WI38 (cell line): ENCODE measurements around the gene LRRC39.
A peak's percentile ranks its signal among the peaks of the same experiment; 100 is the strongest.

Experiments used
- H3K4me3 ChIP-seq: 2 replicates; pipeline ENCODE4 v1.5.1; 2011; ENCODE audit warnings: low read depth, mild to moderate bottlenecking, control low read depth, low read length
- TF ChIP-seq, protein P1 (sequence below): IDR thresholded peaks from 2 replicates; pipeline ENCODE4 v1.5.1; 2012; ENCODE audit warnings: low read depth, mild to moderate bottlenecking, control low read depth, low read length

LRRC39 gene

DNA sequence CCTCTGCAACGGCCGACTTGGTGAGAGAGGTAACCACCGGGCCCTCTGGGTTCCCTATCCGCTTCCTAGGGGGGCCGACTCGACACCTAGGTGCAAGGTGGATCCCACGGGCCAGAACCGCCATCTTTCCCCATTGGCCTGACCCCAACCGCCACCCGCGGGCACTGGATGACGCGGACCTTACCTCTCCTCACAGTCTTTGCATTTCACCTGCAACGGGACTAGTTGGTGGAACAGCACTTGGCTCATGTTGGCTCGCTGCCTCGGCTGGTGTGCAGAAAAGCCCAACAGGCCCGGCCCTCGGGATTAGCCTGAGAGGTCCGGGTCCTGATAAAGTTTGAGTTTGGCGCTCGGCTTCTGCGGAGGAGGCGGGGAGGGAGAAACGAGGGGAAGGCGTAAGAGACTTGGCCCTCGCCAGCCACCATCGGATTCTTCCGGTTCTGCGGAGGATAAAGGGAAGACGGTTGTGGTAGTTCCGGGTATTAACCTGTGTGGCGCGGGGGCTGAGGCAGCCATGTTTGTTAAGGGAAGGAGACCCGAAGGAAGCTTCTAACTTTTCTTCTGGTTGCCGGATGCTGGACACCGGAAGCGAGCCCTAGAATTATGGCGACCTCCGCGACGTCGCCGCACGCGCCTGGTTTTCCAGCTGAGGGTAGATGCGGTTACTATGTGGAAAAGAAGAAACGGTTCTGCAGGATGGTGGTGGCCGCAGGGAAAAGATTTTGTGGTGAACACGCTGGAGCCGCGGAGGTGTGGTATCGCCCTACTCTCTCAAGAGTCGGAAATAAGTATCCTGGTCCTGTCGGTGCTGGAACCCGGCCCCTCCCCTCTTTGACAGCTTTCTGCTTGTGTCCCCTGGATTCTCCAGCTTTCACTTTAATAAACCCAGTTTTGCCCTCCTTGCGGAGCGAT, 45.2 kb downstream of the LRRC39 start, which contains the start of the genes SASS6 and TRMT13:
Gene SASS6, minus strand, starts transcription at position 365 of the 912 bp plus-strand sequence. Its CDS starts 116 bp downstream, at position 249.
Gene TRMT13, plus strand, starts transcription at position 598 of the 912 bp plus-strand sequence. Its CDS starts 6 bp downstream, at position 604.
- TF ChIP-seq, protein P1, sequence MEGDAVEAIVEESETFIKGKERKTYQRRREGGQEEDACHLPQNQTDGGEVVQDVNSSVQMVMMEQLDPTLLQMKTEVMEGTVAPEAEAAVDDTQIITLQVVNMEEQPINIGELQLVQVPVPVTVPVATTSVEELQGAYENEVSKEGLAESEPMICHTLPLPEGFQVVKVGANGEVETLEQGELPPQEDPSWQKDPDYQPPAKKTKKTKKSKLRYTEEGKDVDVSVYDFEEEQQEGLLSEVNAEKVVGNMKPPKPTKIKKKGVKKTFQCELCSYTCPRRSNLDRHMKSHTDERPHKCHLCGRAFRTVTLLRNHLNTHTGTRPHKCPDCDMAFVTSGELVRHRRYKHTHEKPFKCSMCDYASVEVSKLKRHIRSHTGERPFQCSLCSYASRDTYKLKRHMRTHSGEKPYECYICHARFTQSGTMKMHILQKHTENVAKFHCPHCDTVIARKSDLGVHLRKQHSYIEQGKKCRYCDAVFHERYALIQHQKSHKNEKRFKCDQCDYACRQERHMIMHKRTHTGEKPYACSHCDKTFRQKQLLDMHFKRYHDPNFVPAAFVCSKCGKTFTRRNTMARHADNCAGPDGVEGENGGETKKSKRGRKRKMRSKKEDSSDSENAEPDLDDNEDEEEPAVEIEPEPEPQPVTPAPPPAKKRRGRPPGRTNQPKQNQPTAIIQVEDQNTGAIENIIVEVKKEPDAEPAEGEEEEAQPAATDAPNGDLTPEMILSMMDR, result no peak
- peak within 1 kb of the TSS; percentile 93 for H3K4me3 ChIP-seq

DNA sequence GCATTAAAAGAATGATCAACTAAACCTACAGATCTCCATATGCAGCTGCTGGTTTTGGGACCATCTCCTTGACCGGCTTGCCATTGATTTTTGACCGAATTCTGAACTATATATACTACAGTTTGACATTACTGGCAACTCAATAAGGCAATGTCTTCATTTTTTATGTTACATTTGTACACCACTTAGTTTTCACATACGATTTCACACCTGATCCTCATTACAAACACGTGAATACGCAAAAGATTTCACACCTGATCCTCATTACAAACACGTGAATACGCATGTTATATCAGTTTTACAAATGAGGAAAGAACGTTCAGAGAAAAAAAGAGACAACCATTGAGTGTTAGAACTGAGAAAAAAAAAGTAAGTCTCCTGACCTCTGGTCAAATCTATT, 46.4 kb downstream of the LRRC39 start:
- peak overlapping the region; percentile 93 for H3K4me3 ChIP-seq
- TF ChIP-seq, protein P1, result no peak

GRCh38 chr1:100130552-100131077, 47.4 kb downstream of the LRRC39 start:
- TF ChIP-seq, protein P1, result no peak
- H3K4me3 ChIP-seq, result no peak overlapping the region

DNA sequence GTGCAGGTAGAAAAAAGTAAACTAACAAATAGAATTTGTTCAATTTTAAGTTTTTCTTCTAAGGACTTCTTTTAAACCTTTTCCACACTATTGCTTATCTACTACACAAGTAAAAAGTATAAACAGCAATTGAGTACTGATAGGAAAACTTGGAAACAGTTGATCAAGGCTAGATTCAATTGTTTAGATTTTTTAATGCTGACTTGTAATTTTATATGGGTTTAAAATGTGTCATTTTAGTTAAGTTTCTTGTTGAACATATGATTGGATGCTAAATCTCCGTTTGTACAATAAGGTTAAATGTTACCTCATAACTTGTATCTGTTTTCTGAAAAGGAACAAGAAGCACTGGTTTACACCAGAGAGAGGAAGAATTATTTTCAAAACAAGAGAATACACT, 50.8 kb downstream of the LRRC39 start:
- TF ChIP-seq, protein P1, result no peak
- no peak overlapping the region for H3K4me3 ChIP-seq

DNA sequence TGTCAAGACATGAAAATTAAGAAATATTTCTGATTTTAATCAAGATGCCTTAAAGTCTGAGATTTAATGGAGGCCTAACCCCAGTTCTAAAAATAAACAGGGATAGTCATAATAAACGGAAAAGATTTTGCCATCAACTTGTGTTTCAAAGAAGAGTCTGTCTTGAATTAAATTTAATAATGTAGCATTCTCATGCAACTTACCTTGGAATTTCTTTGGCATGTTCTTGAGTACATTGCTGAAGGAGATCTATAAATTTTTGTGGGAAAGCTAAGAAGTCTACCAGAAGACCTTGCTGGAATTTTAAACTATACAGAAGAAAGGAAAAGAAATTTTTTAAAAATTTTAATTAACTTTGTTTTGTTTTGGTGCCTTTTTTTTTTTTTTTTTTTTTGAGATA, 55.9 kb downstream of the LRRC39 start:
- TF ChIP-seq, protein P1, result no peak

DNA sequence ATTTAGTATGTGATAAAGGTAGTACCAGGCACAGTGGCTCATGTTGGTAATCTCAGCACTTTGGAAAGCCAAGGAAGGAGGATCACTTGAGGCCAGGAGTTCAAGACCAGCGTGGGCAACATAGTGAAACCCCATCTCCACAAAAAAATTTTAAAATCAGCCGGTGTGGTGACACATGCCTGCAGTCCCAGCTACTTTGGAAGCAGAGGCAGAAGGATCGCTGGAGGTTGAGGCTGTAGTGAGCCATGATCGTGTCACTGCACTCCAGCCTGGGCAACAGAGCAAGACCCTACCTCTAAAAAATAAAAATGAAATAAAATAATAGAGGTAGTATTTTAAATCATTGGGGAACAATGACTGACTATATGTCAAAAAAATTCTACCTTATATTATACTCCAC, 62.5 kb downstream of the LRRC39 start:
- H3K4me3 ChIP-seq, result no peak overlapping the region
- TF ChIP-seq, protein P1, result no peak

More for the DNA sequence above, 55.9 kb downstream of the LRRC39 start:
- no peak overlapping the region for H3K4me3 ChIP-seq

DNA sequence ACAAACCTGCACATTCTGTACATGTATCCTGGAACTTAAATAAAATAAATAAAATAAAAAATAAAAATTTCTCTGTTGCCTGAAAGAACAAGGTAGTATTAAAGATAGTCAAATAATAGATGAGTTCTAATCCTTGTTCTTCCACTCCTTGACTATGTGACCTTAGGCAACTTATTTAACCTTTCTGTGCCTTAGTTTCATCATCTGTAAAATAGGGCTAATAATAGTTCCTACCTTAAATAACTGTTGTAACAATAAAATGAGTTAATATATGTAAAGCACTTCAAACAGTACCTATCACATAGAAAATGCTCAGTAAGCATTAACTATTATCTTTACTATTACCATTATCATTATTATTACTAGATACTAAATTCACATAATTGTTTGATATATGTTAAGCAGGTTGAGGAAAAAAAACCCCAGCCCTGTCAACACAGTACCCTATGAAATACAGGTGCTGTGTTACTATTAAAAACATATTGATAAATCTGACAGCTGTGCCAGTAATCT, 68.4 kb downstream of the LRRC39 start:
- TF ChIP-seq, protein P1, result no peak
- H3K4me3 ChIP-seq, result no peak overlapping the region
